Measurements from ENCODE around the gene UBE2QL1. TPM values are rescaled to one million over a fixed set of nuclear protein-coding genes. Genes with fewer than 3 reads are reported as not detected.

Gene UBE2QL1, protein sequence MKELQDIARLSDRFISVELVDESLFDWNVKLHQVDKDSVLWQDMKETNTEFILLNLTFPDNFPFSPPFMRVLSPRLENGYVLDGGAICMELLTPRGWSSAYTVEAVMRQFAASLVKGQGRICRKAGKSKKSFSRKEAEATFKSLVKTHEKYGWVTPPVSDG
- total RNA-seq (2022) (not detected in 2 replicates), Bru-seq, nascent RNA (percentile 6 among the genes with signal in this experiment), BruChase-seq, experiment 1, labeled RNA remaining after a 2-hour chase (percentile 4 among the genes with signal in this experiment), BruChase-seq, experiment 2, labeled RNA remaining after a 6-hour chase (percentile 4 among the genes with signal in this experiment)
- long read RNA-seq: 0 reads

DNA sequence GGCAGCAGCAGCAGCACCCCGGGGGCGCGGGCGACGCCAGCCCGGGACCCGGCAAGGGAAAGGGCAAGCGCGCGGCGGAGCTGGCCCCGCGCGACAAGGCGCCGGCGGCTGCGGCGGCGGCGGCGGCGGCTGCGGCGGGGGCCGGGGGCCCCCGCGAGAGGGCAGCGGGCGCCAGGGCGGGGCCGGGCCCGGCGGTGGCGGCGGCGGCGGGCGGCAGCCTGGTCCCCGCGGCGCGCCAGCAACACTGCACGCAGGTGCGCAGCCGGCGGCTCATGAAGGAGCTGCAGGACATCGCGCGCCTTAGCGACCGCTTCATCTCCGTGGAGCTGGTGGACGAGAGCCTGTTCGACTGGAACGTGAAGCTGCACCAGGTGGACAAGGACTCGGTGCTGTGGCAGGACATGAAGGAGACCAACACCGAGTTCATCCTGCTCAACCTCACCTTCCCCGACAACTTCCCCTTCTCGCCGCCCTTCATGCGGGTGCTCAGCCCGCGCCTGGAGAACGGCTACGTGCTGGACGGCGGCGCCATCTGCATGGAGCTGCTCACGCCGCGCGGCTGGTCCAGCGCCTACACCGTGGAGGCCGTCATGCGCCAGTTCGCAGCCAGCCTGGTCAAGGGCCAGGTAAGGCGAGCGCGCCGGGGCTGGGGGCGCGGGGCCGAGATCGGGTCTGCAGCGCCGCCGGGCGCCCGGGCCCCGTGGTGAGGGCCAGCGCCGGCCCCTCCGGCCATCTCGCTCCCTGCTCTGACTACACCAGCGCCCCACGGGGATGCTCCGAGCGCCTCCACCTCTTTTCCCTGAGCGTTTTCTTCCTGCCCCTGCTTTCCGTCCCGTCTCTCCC is at the start of gene UBE2QL1:
UBE2QL1 (plus strand) TSS at position 238 of the 843 bp plus-strand sequence; CDS start at position 273, 35 bp downstream.
- TF ChIP-seq, protein P1, sequence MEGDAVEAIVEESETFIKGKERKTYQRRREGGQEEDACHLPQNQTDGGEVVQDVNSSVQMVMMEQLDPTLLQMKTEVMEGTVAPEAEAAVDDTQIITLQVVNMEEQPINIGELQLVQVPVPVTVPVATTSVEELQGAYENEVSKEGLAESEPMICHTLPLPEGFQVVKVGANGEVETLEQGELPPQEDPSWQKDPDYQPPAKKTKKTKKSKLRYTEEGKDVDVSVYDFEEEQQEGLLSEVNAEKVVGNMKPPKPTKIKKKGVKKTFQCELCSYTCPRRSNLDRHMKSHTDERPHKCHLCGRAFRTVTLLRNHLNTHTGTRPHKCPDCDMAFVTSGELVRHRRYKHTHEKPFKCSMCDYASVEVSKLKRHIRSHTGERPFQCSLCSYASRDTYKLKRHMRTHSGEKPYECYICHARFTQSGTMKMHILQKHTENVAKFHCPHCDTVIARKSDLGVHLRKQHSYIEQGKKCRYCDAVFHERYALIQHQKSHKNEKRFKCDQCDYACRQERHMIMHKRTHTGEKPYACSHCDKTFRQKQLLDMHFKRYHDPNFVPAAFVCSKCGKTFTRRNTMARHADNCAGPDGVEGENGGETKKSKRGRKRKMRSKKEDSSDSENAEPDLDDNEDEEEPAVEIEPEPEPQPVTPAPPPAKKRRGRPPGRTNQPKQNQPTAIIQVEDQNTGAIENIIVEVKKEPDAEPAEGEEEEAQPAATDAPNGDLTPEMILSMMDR (IDR thresholded peaks at IDR 0.05; ENCODE audit: insufficient read depth in 1 of 2, low read depth in 1 of 2, low read length in 1 of 2, severe bottlenecking in 1 of 2, unreplicated experiment in 1 of 2): no peak
- no TSS peak for BruUV-seq (replicated peaks)
- 0 out of 2 replicates have a peak, but pooled peaks cover 2% of the 10 kb centered on the region for H3K27me3 ChIP-seq (replicated peaks; ENCODE audit: control insufficient read depth, insufficient read depth, low read length)

DNA sequence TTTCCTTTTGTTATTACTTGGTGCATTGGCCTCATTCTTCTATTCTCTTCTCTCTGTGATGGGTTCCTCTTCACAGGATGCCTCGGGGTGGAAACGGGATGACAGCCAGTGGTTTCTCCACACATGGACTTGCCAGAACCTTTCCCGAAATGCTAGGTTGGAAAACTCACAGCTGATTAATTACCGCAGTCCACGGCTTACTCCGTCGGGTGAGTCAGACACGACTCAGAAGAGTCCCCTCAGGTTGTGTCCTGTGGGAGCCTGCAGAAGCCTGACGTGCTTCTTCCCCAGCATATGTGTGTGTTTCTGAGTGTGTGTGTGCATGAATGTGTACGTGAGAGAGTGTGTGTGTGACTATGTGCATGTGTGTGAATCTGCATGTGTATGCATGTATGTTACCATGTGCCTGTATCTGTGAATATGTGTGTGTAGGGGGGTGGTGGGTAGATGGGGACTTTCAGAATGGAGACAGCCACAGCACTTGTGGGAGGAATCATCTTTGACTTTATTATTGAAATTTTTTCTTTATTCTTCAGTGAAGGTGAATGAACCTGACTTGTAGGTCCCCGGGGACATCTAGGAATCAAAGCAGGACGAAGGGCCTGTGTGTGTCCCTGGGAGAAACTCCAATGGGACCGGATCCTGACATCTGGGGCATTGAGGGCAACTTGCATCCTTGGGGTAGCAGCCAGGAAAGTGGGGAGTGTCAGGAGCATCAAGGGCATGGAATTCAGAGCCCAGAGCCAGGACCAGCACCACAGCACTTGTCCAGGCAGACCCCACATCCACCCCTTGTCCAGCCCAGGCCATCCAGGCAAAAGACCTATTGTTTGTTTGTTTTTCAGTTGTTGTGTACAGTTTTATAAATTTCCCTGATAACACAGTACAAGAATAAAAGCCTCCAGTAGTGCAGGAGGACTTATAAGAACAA is 48.4 kb upstream of the UBE2QL1 start:
- DNase-seq: no peak
- no peaks in the 10 kb centered on the region for H3K4me1 Mint-ChIP-seq (ENCODE audit: low read depth, unreplicated experiment)
- H3K27me3 Mint-ChIP-seq (ENCODE audit: insufficient read depth, unreplicated experiment): peaks cover 32% of the 10 kb centered on the region
- Histone ChIP-seq H3K4me3 (ENCODE audit: low read depth, low read length) (no peak overlapping the region), H3K9me3 (no peaks in the 10 kb centered on the region; the same call in 1 of the 2 replicates), H3K27me3 (replicated peaks; ENCODE audit: control insufficient read depth, insufficient read depth, low read length) (0 out of 2 replicates have a peak, but pooled peaks cover 1% of the 10 kb centered on the region), H3K36me3 (ENCODE audit: control insufficient read depth, insufficient read depth, low read length) (no peaks in the 10 kb centered on the region), H3K4me1 (no peaks in the 10 kb centered on the region)
- TF ChIP-seq, protein P1 (IDR thresholded peaks at IDR 0.05; ENCODE audit: insufficient read depth in 1 of 2, low read depth in 1 of 2, low read length in 1 of 2, severe bottlenecking in 1 of 2, unreplicated experiment in 1 of 2): no peak
- H3K36me3 Mint-ChIP-seq (ENCODE audit: insufficient read depth, unreplicated experiment): no peaks in the 10 kb centered on the region
- H3K9me3 Mint-ChIP-seq (ENCODE audit: unreplicated experiment): no peaks in the 10 kb centered on the region
- intact Hi-C loops (cut with micrococcal nuclease; ENCODE audit: unreplicated experiment): no loop called here
- BruUV-seq (replicated peaks): no TSS peak
- POLR2A ChIA-PET: no interaction called here
- CTCF ChIA-PET: no interaction called here
- no peak overlapping the region for H3K27ac Mint-ChIP-seq (ENCODE audit: unreplicated experiment)
- no peak overlapping the region for H3K4me3 Mint-ChIP-seq (ENCODE audit: unreplicated experiment)

More for the DNA sequence above, at the start of gene UBE2QL1:
- no peaks in the 10 kb centered on the region for H3K9me3 Mint-ChIP-seq (ENCODE audit: unreplicated experiment)
- Histone ChIP-seq H3K36me3 (ENCODE audit: control insufficient read depth, insufficient read depth, low read length) (no peaks in the 10 kb centered on the region), H3K4me3 (ENCODE audit: low read depth, low read length) (peak within 1 kb of the TSS; percentile 8), H3K4me1 (peaks cover 4% of the 10 kb centered on the region), H3K9me3 (no peaks in the 10 kb centered on the region)
- ChIA-PET POLR2A (no interaction called here), CTCF (no interaction called here)
- H3K36me3 Mint-ChIP-seq (ENCODE audit: insufficient read depth, unreplicated experiment): no peaks in the 10 kb centered on the region
- peaks cover 9% of the 10 kb centered on the region for H3K4me1 Mint-ChIP-seq (ENCODE audit: low read depth, unreplicated experiment)
- intact Hi-C loops (cut with micrococcal nuclease; ENCODE audit: unreplicated experiment): loop anchor here (1.0 kb wide), 1 partner anchor 65 kb away; no protein-coding TSS in a partner anchor
- peak in 1 of 2 experiments; percentile 39 for DNase-seq
- no peak within 1 kb of the TSS for H3K4me3 Mint-ChIP-seq (ENCODE audit: unreplicated experiment)
- peaks cover 26% of the 10 kb centered on the region for H3K27me3 Mint-ChIP-seq (ENCODE audit: insufficient read depth, unreplicated experiment)
- no peak within 1 kb of the TSS for H3K27ac Mint-ChIP-seq (ENCODE audit: unreplicated experiment)
